ENCODE data around the gene TMEM92.
"Not testable (repeated sequence)": the region's sequence is repeated elsewhere in the genome, so short reads cannot be mapped to it uniquely, and the experiment has no call there.

Gene TMEM92

DNA sequence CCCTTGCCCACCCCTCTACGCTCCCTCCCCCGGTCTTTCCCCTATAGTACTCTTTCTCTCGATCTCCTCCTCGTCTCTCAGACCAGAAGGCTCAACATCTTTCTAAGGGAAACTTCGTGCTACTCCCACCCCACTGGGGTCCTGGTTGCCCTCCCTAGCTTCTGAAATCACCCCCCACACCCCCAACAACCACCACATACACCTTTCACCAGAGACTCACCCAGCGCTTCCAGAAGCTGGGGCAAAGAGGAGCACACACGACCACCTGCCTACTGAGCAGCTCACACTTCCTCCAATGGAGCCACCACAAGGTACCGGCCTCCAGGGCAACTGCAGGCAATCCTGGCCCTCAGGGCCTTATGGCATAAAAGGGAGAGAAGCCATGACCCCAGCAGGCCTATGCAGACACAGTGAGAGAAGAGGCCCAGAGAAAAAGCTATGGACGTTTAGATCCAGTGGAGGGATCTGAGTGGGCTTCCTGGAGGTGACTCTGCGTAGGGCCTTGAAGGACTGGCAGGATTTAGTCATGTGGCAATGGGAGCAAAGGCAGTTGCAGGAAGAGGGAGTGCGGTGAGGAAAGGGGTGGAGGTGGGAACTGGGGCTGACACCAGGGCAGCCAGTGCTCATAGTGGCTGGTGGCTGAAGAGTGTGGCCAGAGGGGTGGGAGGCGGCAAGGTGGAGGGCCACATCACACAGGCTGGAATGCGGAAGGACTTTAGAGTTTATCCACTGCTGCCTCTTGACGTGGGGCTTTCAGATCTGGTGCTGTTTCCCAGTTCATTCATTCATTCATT, 12.1 kb upstream of the TMEM92 start:
- no peak for FAIRE-seq

DNA sequence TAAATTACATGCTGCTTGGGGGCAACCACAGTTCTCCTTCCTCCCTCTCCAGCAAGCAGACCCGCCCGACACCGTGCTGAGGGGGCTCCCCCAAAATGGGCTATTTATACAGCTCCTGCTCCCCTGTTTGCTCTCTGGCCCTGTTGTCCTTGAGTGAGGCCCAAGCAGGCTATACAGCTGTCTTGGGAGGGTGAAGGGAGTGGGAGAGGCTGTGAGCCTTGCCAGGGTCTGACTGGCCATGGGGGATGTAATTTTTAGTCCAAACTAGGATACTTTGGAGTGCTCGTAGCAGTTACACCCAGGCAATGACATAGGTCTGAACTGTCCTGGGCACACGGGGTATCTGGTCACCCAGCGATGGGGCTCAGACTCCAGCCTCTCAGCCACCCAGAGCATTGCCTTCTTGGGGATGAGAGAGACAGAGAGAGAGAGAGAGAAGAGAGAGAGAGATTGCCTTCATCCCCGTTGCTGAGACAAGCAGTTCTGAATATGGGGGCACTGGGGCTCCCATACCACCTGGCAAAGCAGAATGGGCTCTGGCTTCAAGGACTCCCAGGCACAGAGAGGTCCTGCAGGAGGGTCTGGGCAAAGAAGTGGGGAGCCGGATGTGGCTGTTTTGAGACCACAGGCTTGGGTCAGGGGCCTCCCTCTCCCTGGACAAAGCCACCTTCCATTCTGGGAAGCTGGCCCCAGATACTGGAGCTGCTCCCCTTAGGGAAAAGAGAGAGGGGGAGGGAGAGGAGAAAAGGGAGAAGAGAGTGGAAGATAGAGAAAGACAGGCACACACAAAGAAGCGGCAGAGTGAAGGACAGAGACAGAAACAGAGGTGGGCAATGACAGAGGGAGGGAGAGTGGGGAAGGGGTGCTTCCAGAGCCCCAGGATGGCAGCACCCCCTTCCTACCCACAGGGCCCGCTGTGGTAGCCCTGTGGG, 10.7 kb upstream of the TMEM92 start:
- no peak for FAIRE-seq

DNA sequence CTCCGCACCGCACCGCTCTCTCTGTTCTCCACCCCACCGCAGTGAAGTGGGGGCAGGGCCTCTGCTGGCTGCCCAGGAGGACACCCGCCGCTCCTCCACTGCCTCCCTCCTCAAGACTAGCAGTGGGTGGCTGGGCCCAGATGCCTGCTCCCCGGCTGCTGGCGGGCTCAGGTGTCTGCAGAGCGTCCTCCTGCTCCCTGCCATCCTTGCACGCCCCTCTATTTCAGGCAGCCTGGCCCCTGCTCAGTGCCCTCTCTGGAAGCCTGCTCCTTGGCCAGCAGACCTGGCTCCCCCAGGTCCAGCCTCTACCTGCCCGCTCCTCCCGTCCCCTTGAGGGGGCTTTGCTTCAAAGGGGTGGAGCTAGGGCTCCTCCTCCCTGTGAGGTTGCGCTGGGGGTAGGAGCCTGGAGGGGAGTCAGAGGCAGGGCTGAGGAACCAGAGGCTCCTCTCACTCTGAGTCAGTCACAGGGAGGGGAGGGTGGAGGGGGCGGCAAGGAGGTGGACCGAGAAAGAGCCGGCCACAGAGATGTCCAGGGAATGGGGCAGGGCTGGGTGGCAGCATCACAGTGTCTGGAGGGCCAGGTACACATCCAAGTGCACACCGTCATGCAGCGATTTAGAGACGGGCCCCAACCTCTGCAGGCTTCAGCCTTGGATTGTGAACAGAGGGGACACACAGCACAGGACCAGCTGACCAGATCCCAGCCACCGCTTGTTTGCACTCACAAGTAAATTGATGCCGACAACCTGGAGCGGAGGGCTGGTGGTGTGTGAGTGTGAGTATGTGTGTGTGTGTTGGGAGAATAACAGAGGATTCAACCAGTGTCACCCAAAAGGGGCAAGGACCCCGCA, 9.8 kb upstream of the TMEM92 start:
- no peak for FAIRE-seq

DNA sequence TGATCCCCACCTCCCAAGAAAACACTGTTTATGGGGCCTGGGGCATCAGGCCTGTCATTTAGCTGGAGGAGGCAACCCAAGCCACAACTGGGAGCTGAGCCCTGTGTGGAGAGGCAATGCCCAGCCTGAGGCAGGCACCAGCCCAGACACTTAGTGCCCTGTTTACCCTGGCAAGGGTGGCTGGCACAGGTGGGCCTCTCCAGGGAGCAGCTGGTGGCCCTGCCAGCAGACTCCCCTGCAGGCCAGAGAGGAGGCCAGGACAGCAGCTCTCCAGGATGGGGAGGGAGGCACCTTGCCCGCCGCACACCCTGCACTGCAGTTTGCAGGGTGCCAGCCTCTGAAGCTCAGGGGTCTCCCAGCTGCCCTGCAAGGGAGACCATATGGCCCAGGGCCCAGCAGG, 9.1 kb upstream of the TMEM92 start:
- FAIRE-seq, result no peak

DNA sequence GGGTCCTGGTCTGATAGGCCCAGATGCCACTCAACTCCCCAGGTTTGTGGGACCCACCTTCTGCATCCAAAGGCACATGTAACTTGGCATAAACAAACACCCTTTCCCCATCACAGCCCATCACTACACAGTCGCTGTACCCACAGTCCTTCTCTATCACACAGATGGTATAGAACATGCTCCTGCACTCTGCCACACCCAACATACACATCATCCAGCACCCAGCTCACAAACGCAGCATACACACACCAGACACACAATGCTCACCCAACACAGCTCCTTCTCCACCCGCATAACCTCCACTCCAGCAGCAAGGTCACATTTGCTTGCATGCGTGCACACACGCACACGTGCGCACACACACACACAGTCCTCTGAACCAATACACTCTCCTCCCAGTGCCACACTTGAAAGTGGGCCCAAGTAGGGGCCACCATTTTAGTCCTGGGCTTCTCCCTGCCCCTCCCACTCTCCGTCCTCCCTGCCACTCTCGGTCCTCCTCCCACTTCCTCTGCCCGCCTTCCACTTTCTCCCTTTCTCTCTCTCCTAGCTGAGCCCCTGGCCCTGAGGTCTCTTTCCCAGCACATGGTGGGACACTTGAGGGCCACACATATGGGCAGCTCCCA, 8.5 kb upstream of the TMEM92 start:
- FAIRE-seq, result no peak

DNA sequence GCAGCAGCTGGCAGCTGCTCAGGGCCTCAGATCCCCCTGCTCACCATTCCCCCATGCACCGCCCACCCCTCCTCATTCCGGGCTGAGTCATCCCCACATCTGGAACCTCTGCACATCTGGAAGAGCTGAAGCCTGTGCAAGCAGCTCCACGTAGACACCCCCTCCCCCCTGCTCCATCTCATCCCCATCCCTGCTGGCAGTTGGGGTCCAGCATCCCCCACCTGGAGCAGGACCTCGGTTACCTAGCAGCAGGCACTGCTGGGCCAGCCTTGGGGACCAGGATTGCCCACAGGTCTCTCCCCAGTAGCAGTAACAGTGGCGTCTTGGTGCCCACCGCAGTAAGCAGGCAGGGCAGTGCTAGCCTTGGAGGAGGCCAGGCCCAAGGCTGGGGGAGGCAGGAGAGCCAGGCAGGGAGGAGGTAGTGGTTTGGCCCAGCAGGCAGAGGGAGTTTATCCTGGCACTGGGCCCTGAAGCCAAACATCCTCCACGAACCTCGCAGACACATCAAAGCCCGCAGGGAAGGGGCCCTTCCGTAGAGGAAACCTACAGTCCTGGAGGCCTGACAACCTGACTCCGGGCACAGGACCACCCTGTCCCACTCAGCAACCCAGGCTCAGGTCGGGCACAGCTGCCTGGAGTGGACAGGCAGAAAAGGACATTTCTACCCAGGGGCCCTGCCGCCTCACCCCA, 7.7 kb upstream of the TMEM92 start:
- no peak for FAIRE-seq

DNA sequence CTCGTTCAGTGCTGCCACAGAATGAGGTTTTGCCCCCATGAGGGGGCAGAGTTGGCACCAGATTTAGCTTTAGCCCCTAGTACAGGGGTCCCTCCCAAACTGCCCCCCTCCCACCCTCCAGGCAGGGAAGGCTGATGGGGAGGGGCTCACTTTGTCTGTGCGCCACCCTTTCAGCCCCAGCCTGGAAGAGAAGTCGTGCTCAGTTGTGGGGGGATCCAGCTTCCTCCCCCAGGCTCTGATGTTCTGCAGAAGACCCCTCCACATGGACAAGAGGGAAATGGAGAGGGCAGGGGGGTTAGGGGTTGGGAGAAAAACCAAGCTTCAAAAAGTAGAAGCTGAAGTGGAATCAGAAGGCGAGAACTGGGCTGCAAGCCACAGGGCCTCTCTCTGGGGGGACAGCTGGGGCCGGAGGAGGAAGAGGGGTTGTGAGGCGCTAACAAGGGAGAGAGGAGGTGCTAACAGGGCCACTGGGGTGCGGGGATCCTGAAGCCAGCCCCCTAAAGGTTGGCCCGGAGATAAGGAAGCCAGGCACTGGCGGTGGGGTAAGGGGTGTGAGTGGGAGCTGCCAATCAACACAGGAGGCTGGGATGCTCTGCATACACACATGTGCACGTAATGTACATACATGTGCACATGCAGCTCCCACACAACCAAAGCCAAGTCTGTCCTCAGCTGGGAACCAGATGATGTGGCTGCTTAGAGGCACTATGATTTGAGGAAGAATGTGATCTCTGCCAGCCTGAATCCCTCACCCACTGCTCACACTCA, 7.0 kb upstream of the TMEM92 start:
- FAIRE-seq, result no peak

DNA sequence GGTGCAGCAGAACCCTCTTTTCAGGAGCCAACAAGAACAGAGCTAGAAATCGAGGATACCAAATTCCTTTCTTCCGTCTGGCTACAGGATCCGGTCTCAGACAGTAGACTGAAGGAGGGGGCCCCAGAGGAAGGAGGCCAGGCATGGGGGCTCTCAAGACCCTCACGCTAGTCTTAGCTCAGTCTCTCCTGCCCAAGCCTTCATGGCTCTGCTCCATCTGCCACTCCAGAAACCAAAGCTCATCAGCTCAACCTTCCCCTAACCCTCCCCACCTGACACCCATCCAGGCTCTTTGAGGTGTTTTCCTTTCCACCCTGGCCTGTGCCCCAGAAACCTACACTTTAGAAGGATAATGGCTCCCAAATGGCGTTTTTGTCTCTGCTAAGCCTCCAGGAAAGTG, 6.2 kb upstream of the TMEM92 start:
- FAIRE-seq, result no peak

DNA sequence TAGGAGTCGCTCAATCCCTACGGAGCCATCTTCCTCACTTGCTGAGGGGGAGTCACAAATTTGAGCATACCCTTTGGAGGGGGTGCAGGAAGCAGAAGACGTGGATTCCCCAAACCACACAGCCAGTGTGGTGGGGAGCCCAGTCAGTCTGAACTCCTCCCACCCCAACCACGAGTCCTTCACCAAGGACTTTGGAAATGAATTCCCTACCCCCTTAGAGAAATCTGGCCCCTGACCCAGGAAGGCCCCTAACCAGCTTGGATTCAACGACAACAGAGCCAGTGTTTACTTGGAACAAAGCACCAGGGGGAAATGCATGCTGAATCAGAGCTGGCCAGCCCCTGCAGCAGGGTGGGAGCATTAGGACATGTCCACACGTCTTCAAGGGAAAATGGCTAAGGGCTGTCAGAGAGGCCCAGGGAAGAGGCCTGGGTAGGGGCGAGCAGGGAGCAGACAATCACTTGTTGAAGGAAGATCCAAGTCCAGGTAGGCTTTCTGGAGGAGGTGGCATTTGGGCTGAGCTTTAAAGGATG, 5.5 kb upstream of the TMEM92 start:
- FAIRE-seq, result no peak

DNA sequence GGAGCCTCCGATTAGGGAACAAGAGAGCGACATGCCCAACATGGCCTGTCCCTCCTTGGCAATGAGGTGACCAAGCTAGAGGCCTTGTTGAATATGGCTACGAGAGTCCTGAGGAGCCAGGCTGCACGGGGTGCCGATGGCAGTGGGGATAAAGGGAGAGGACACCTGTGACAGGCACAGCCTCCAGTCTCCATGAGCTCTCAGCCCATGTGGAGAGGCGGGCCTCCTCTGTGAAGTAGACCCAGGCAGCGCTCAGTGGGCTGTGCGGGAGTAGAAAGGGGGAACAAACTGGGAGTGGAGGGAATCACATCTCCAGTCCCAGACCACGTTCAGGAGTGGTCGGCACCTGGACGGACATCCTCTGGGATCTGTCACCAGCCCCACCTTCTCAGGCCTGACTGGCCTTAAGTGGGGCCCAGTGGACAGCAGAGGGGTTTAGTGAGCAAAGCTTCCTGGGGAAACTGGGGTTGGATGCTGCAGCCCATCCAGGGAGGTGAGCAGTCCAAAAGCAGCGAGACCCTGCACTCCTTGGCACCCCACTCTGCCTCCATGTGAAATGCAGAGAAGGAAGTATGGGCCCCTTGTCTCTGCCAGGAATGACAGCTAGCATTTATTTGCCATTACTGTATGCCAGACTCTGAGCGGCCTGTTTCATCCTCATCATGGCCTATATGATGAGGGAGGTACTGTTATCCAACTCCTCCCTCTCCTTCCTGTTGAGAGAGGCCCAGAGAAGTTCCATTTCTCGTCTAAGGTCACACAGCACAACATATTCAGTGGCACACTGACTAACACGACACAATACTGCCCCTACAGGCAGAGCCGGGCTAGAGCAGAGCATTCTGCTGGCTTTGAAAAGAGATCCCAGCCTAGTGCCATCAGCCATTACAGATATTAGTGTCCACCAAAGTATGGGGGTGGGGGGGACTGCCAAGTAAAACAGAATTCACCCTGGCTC, 4.5 kb upstream of the TMEM92 start:
- peak; percentile 77 for FAIRE-seq

DNA sequence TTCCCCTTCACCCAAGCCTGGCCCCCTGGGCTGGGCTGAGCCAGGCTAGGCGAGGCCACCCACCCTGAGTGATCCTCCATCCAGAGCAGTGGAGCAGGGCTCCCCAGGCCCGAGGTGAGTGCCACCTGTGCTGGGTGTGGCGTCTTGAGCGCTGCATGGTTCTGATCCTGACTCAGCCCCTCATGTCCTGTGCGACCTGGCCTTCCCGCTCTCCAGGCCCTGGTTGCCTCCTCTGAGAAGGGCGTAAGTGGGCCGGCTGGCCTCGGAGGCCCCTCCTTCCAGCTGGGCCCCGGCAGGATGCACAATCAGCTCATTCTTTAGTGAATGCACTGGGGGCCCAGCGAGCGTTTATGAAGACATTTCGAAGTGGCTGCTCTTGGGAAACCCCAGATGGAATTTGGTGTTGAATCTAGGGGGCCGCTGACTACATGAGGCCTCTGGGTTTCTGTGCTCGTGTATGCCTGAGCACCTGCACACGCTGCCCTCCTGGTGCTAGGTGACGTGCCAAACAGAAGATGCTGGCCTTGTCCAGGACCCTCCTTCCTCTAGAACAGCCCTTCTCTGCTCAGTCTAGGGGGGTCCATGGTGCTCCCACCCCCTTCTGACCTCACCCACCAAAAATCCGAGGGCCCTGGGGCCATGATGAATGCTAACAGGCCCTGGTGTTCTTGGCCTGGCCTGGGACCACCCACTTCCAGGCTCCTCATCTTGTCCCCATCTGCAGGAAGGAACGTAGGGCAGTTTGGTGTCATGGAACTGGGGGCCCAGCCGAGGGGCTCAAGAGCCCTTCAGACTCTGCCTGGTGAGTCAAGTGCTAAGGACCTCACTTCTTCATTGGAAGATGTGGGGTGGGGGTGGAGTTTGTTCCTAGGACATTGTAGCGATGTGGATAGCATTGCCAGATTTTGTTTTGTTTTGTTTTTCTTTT, 3.6 kb upstream of the TMEM92 start:
- FAIRE-seq, result no peak

DNA sequence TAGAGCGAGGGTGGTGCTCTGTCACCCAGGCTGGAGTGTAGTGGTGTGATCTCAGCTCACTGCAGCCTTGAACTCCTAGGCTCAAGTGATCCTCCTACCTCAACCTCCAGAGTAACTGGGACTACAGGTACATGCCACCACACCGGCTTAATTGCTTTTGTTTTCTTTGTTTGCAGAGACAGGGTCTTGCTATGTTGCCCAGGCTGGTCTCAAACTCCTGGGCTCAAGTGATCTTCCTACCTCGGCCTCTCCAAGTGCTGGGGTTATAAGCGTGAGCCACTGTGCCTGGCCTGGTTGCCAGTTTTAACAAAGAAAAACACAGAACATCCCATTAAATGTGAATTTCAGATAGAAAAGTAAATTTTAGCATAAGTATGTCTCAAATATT, 2.9 kb upstream of the TMEM92 start:
- FAIRE-seq, result not testable (repeated sequence)

DNA sequence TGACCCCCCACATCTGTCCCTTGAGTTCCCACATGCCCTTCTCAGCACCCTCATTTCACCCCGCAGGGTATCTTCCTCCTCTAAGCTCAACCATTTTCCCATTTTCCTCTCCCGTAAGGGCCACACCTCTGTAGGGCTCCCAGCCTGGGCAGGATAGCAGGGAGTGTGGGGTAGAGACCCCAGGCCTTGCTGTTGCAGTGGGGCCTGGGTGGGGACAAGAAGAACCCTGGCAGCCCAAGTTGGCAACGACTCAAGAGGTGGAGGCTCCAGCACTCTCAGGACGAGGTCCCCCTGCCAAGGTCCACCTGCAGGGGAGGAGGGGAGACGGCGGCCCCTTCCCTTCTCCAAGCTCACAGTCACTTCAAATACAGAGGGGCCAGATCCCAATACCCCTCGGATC, 2.0 kb upstream of the TMEM92 start:
- no peak for FAIRE-seq

DNA sequence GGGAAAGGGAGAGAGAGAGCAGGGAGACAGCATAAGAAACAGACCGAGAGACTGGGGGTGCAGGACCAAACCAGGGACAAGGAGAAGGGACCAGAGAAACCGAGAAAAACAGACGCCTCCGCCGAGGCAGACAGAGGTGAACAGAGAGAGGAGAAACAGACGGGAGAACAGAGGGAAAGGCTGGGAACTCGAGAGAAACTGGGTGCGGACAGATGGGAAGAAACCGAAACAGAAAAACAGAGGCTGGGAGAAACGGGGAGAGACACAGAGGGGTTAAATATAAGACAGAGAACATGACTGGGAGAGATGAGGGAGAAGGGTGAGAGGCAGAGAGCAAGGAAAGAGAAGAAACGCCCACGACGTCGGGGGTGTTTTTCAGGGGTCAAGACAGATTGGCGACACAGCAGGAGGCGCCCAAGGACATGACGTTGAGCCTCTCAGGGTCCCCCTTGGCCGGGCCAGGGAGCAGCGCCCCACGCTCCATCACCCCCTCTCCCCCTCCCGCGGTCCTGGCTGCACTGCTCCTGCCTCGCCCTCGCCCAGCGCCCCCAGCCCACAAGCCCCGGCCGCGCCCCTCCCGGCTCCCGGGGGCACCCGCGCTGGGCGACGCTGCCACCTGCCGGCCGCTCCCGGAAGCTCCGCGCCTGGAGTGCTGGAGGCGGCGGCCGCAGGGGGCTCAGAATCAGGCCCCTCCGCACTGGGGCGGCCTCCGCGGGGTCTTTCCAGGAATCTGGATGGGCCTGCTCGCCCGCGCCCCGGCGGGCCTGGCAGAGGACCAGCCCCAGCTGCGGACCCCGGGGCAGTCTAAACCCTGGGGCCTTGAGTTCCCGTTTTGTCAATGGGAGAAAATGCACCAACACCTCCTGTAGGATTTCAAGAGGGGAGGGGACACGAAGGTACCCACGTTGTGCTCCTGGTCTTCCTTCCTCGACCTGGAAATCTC, 1.3 kb upstream of the TMEM92 start:
- no peak for FAIRE-seq

DNA sequence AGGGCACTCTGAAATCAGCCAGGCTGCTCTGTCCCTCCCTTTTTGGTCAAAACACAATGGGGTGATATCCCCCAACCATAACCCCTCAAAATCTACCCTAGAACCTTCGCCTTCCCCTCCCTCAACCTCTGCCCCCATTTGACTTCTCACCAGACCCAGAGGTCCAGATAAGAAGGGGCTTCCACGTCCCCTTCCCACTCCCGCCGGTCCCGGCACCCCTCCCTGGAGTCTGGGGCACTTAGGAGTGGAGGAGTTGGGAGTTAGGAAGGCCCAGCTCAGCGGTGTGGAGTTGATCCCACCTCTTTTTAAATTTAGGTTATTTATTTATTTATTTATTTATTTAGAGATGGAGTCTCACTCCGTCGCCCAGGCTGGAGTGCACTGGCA, 619 bp upstream of the TMEM92 start:
- no peak for FAIRE-seq

DNA sequence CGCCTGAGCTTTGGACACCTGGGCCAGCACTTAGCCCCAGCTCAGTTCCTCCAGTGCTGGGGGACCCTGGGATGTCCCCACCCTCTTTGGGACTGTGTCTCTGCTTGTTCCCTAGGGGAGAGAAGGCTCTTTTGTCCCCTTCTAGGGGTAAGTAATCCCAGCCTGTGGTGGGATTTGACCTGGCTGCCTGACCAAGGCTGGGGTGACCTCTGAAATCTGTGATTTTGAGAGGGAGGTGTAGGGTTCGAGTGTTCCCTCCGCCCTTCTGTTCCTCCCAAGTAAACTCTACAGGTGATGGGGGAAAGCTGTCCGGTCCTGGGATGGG, 593 bp downstream of the TMEM92 start:
- FAIRE-seq, result no peak

DNA sequence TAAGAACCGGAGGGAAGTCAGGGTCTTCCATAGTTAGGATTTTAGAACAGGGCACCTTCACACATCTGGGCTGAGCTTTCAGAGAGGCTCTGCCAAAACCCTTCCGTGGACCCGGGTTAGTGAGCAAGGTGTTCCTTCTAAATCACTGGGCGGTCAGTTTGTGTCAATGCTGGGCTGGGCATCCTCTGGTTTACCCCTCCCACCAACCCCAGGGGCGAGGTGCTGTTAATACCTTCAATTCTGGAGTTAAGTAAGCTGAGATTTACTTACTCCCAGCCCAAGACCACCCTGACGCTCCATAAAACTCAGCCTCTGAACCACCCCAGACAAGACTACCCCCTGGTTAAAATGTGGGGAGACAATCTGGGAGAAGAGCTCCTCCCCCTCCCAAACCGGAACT, 1.0 kb downstream of the TMEM92 start:
- no peak for FAIRE-seq
